SK-N-SH (cell line): ENCODE data around the gene ACER3. TPM values are rescaled to one million over a fixed set of nuclear protein-coding genes. Genes with fewer than 3 reads are reported as not detected.
"Not testable (repeated sequence)": the region's sequence is repeated elsewhere in the genome, so short reads cannot be mapped to it uniquely, and the experiment has no call there.

Experiments
- CTCF ChIA-PET: fragments of 300-600, 350-600 bp; formaldehyde crosslinking; extraction: SDS; loops from one replicate; lab custom pipeline; 2021; lab: Yijun Ruan, JAX
- POLR2A ChIA-PET: fragments of 350-600 bp; sonication (Branson Sonifier 250); formaldehyde crosslinking; extraction: SDS; loops from one replicate; lab custom pipeline; 2020; ENCODE audit warnings: antibody characterized with exemption, inconsistent platforms; lab: Yijun Ruan, JAX
- DNase-seq: peaks from one replicate; pipeline ENCODE4 v3.0.0; 2012
- H2AFZ ChIP-seq: fragments of 200-600 bp; sonication (generic); 2 replicates; pipeline ENCODE4 v1.8.1; 2016; ENCODE audit warnings: antibody characterized with exemption, mild to moderate bottlenecking, low read depth
- H3F3A ChIP-seq: fragments of 200-600 bp; sonication (generic); replicated peaks from 2 replicates; pipeline ENCODE3; 2016; ENCODE audit warnings: antibody characterized with exemption, mild to moderate bottlenecking; ENCODE audit not compliant: insufficient read depth
- H3K27ac ChIP-seq, 2 experiments: fragments of 200-500 bp in 1 of 2; fragments of 200-600 bp in 1 of 2; sonication (Bioruptor generic) in 1 of 2; sonication (generic), shearing (Covaris generic) in 1 of 2; 2 replicates each; pipeline versions ENCODE4 v1.5.1 to v1.6.1; 2014 to 2016; ENCODE audit warnings: low read depth in 2 of 2, inconsistent platforms in 1 of 2, low read length in 1 of 2, mild to moderate bottlenecking in 1 of 2, mixed read lengths in 1 of 2
- H3K27me3 ChIP-seq: fragments of 200-600 bp; sonication (generic), shearing (Covaris generic); 2 replicates; pipeline ENCODE4 v1.6.1; 2016; ENCODE audit warnings: mixed run types; ENCODE audit not compliant: insufficient read depth
- H3K36me3 ChIP-seq, 2 experiments: fragments of 200-500 bp in 1 of 2; fragments of 200-600 bp in 1 of 2; sonication (Bioruptor generic) in 1 of 2; sonication (generic) in 1 of 2; replicated peaks in 1 of 2; 2 replicates each; pipeline versions ENCODE3 to v1.5.1; 2014 to 2016; ENCODE audit warnings: low read length in 1 of 2, mild to moderate bottlenecking in 1 of 2; ENCODE audit not compliant: insufficient read depth in 2 of 2, control insufficient read depth in 1 of 2
- H3K4me1 ChIP-seq, 2 experiments: fragments of 200-500 bp in 1 of 2; fragments of 200-600 bp in 1 of 2; sonication (Bioruptor generic) in 1 of 2; sonication (generic), shearing (Covaris generic) in 1 of 2; 2 replicates each; pipeline versions ENCODE4 v1.5.1 to v1.6.1; 2014 to 2016; ENCODE audit warnings: low read depth in 1 of 2, low read length in 1 of 2, mixed run types in 1 of 2; ENCODE audit not compliant: insufficient read depth in 2 of 2, control insufficient read depth in 1 of 2
- H3K4me2 ChIP-seq: fragments of 200-600 bp; sonication (generic), shearing (Covaris generic); 2 replicates; pipeline ENCODE4 v1.6.1; 2017; ENCODE audit warnings: mixed run types
- H3K4me3 ChIP-seq, 2 experiments: fragments of 200-500 bp in 1 of 2; fragments of 200-600 bp in 1 of 2; sonication (Bioruptor generic) in 1 of 2; sonication (generic), shearing (Covaris generic) in 1 of 2; 2 replicates each; pipeline versions ENCODE4 v1.5.1 to v1.8.1; 2014 to 2016; ENCODE audit warnings: low read depth in 2 of 2, inconsistent platforms in 1 of 2, low read length in 1 of 2, mild to moderate bottlenecking in 1 of 2, mixed read lengths in 1 of 2, moderate library complexity in 1 of 2
- H3K79me2 ChIP-seq: fragments of 200-600 bp; sonication (generic); 2 replicates; pipeline ENCODE4 v1.8.1; 2017; ENCODE audit warnings: mild to moderate bottlenecking; ENCODE audit not compliant: insufficient read depth
- H3K9ac ChIP-seq: fragments of 200-600 bp; sonication (generic); 2 replicates; pipeline ENCODE4 v1.6.1; 2017; ENCODE audit warnings: mixed run types
- H3K9me2 ChIP-seq: fragments of 200-600 bp; sonication (generic); 2 replicates; pipeline ENCODE4 v1.6.1; 2017; ENCODE audit warnings: mixed run types
- H3K9me3 ChIP-seq: fragments of 200-600 bp; sonication (generic); 2 replicates; pipeline ENCODE4 v1.6.1; 2017; ENCODE audit warnings: mixed run types, mild to moderate bottlenecking, moderate library complexity
- H4K20me1 ChIP-seq: fragments of 200-600 bp; sonication (generic); 2 replicates; pipeline ENCODE4 v1.6.1; 2017; ENCODE audit warnings: mild to moderate bottlenecking, mixed run types; ENCODE audit not compliant: insufficient read depth
- CHD2 ChIP-seq: fragments of 150-350 bp; IDR thresholded peaks from 2 replicates; pipeline ENCODE4 v1.6.1; 2018; ENCODE audit warnings: low read length; ENCODE audit not compliant: partially characterized antibody
- CTCF ChIP-seq: fragments of 200-600 bp; sonication (generic); IDR thresholded peaks from 2 replicates; pipeline ENCODE4 v1.6.1; 2017; ENCODE audit warnings: antibody characterized with exemption, mild to moderate bottlenecking, moderate library complexity
- EZH2phosphoT487 ChIP-seq: fragments of 200-600 bp; sonication (generic); IDR thresholded peaks from 2 replicates; pipeline ENCODE4 v1.6.1; 2017; ENCODE audit warnings: low read depth, mixed run types, mild to moderate bottlenecking, antibody characterized with exemption, moderate library complexity, borderline replicate concordance
- FOSL2 ChIP-seq: IDR thresholded peaks from 2 replicates; pipeline ENCODE4 v1.4.0; 2012; ENCODE audit warnings: low read depth, mild to moderate bottlenecking, moderate library complexity, borderline replicate concordance
- GABPA ChIP-seq: IDR thresholded peaks from 2 replicates; pipeline ENCODE4 v1.4.0; 2012; ENCODE audit warnings: low read depth, mild to moderate bottlenecking
- MAX ChIP-seq: IDR thresholded peaks from 2 replicates; pipeline ENCODE4 v1.4.0; 2012; ENCODE audit warnings: low read depth
- MEF2A ChIP-seq: IDR thresholded peaks from 2 replicates; pipeline ENCODE4 v1.4.0; 2012; ENCODE audit warnings: low read depth, borderline replicate concordance
- MXI1 ChIP-seq: IDR thresholded peaks from 2 replicates; pipeline ENCODE4 v1.6.1; 2012; ENCODE audit warnings: mild to moderate bottlenecking, low read depth, low read length, improper control_type of control experiment
- NFIC ChIP-seq: IDR thresholded peaks from 2 replicates; pipeline ENCODE4 v1.4.0; 2012; ENCODE audit warnings: borderline replicate concordance
- PBX3 ChIP-seq: IDR thresholded peaks from 2 replicates; pipeline ENCODE4; 2012
- RAD21 ChIP-seq: IDR thresholded peaks from 2 replicates; pipeline ENCODE4 v1.6.1; 2012; ENCODE audit warnings: mild to moderate bottlenecking, low read length
- RCOR1 ChIP-seq: fragments of 150-350 bp; IDR thresholded peaks from 2 replicates; pipeline ENCODE4 v1.6.1; 2017; ENCODE audit warnings: antibody characterized with exemption, low read length
- RXRA ChIP-seq: IDR thresholded peaks from 2 replicates; pipeline ENCODE4 v1.4.0; 2012; ENCODE audit warnings: low read depth, mild to moderate bottlenecking, borderline replicate concordance
- SIN3A ChIP-seq: IDR thresholded peaks from 2 replicates; pipeline ENCODE4 v1.6.1; 2012; ENCODE audit warnings: low read depth, mild to moderate bottlenecking, low read length, moderate library complexity, borderline replicate concordance
- TAF1 ChIP-seq: IDR thresholded peaks from 2 replicates; pipeline ENCODE4 v1.6.1; 2012; ENCODE audit warnings: low read depth, mild to moderate bottlenecking, low read length, moderate library complexity, borderline replicate concordance
- TCF12 ChIP-seq: IDR thresholded peaks from 2 replicates; pipeline ENCODE4 v1.4.0; 2012
- USF1 ChIP-seq: IDR thresholded peaks from 2 replicates; pipeline ENCODE4 v1.4.0; 2012; ENCODE audit warnings: low read depth, borderline replicate concordance
- WGBS: methylation state at CpG from one replicate; pipeline ENCODE4 v1.1.6; 2017; ENCODE audit warnings: low lambda C conversion rate; 5-methylcytosine and 5-hydroxymethylcytosine counted together
- polyA plus RNA-seq, 3 experiments: library from polyadenylated mRNA; depleted of rRNA; stranded (reverse); fragments of >200 nt; gene quantifications; 2 replicates each; pipeline ENCODE4 v1.2.3, GENCODE V29; 2012

The ACER3 gene
- polyA plus RNA-seq, 1 of the 3 experiments (the other 2 are of a cell fraction): 5.4 TPM

GRCh38 chr11:76897233-76897632 lies 36.5 kb downstream of the ACER3 start:
- Histone ChIP-seq H3K9me2 (no peaks in the 10 kb centered on the region), H3F3A (no peaks in the 10 kb centered on the region), H3K9ac (no peak overlapping the region), H2AFZ (no peak overlapping the region), H3K27me3 (no peaks in the 10 kb centered on the region), H3K4me3 (no peak overlapping the region), H3K9me3 (no peaks in the 10 kb centered on the region), H3K4me2 (no peak overlapping the region), H4K20me1 (no peaks in the 10 kb centered on the region), H3K4me1 (no peaks in the 10 kb centered on the region), H3K79me2 (no peaks in the 10 kb centered on the region), H3K27ac (no peak overlapping the region), H3K36me3 (no peaks in the 10 kb centered on the region)
- ChIA-PET POLR2A (no interaction called here), CTCF (interaction anchor here (0.6 to 2.5 kb wide), 2 partner anchors 22 to 1979 kb away, joined by 3 to 16 read pairs; no protein-coding TSS in a partner anchor)
- DNase-seq: no peak
- no peak for TF ChIP-seq PBX3
- no peak for TF ChIP-seq GABPA
- WGBS: 86% methylated on average over 2 of the region's 2 CpGs

GRCh38 chr11:76901144-76901543 lies 40.4 kb downstream of the ACER3 start:
- Histone ChIP-seq H3K4me1 (no peaks in the 10 kb centered on the region), H3K9ac (no peak overlapping the region), H2AFZ (no peak overlapping the region), H3K4me2 (no peak overlapping the region), H3K27me3 (no peaks in the 10 kb centered on the region), H3K27ac (no peak overlapping the region), H3K4me3 (no peak overlapping the region), H3F3A (no peaks in the 10 kb centered on the region), H3K9me2 (no peaks in the 10 kb centered on the region), H4K20me1 (no peaks in the 10 kb centered on the region), H3K9me3 (0 out of 2 replicates have a peak, but pooled peaks cover under 1% of the 10 kb centered on the region), H3K79me2 (no peaks in the 10 kb centered on the region), H3K36me3 (no peaks in the 10 kb centered on the region)
- TF ChIP-seq SIN3A (no peak), PBX3 (no peak), TCF12 (no peak), EZH2phosphoT487 (no peak), NFIC (no peak), MAX (no peak), FOSL2 (no peak), MXI1 (no peak), RAD21 (no peak), USF1 (no peak), CHD2 (no peak), MEF2A (no peak), RXRA (no peak), TAF1 (no peak), RCOR1 (no peak), CTCF (no peak)
- ChIA-PET POLR2A (no interaction called here), CTCF (interaction anchor here (1.0 to 3.7 kb wide), 2 partner anchors 18 to 146 kb away, joined by 3 to 21 read pairs; no protein-coding TSS in a partner anchor)
- DNase-seq: no peak
- WGBS: 90% methylated on average over 3 of the region's 3 CpGs

GRCh38 chr11:76901622-76902021 lies 40.9 kb downstream of the ACER3 start:
- DNase-seq, H3K4me1 ChIP-seq, POLR2A ChIA-PET, H3K9ac ChIP-seq, H2AFZ ChIP-seq, H3K79me2 ChIP-seq, H3K4me2 ChIP-seq, H3K27me3 ChIP-seq, H3F3A ChIP-seq, H3K4me3 ChIP-seq, H3K36me3 ChIP-seq, H3K27ac ChIP-seq, H3K9me3 ChIP-seq, H4K20me1 ChIP-seq, H3K9me2 ChIP-seq: not testable (repeated sequence)
- 92% methylated on average over 6 of the region's 6 CpGs for WGBS
- CTCF ChIA-PET: interaction anchor here (0.6 to 3.7 kb wide), 4 partner anchors 10 to 146 kb away, joined by 3 to 21 read pairs (median 3); no protein-coding TSS in a partner anchor
